SK-N-SH treated with all-trans-retinoic acid at 6 μM for 48 hours (cell line): ENCODE measurements around the gene PRXL2B.

Experiments used
- TOX ChIP-seq: fragments of 250-450 bp; sonication (Bioruptor Pico); IDR thresholded peaks from 2 replicates; pipeline ENCODE4 v1.8.0; 2021; ENCODE audit warnings: mild to moderate bottlenecking, moderate library complexity, borderline replicate concordance
- TF ChIP-seq, protein P1 (sequence below): fragments of 250-450 bp; sonication (Bioruptor Pico); IDR thresholded peaks from 2 replicates; pipeline ENCODE4 v1.8.0; 2020; ENCODE audit warnings: mild to moderate bottlenecking, moderate library complexity, borderline replicate concordance

DNA sequence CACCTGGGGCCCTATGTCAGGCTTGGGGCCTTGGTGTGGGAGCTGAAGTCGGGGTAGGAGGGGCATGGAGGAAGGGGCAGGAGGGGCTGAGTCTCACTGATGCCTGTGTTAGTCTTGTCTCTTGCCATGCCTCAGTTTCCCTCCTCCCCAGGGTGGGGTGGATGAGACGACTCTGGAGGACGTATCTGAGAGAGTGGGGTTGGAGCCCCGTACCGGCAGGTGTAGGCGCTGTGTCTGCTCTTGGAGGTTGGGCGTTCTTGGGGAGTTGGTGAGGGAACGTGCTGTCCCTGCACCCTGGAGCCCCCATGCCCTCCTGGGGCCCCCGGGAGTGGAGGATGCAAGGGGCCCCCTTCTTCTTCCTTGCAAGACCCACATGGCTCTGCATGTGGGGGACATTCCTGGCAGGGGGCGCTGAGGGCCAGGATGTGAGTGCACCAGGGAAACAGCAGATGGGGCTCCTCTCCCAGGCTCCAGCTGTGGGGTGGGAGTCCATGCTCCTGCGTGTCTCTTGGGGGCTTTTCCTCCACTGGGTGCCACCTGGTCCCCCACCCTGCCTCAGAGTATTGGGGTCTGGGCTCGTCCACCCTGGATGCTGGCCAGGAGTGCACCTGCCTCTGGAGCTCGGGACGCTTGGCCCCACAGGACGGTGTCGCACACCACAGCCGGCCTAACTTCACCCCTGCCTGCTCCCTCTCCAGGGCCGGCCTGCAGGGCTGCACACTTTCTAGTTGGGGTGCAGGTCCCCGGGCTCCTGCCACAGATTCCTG is 31.8 kb upstream of the PRXL2B start:
- TF ChIP-seq, protein P1, sequence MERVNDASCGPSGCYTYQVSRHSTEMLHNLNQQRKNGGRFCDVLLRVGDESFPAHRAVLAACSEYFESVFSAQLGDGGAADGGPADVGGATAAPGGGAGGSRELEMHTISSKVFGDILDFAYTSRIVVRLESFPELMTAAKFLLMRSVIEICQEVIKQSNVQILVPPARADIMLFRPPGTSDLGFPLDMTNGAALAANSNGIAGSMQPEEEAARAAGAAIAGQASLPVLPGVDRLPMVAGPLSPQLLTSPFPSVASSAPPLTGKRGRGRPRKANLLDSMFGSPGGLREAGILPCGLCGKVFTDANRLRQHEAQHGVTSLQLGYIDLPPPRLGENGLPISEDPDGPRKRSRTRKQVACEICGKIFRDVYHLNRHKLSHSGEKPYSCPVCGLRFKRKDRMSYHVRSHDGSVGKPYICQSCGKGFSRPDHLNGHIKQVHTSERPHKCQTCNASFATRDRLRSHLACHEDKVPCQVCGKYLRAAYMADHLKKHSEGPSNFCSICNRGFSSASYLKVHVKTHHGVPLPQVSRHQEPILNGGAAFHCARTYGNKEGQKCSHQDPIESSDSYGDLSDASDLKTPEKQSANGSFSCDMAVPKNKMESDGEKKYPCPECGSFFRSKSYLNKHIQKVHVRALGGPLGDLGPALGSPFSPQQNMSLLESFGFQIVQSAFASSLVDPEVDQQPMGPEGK (CRISPR knock-in tag): no peak
- no peak for TF ChIP-seq TOX (CRISPR knock-in tag)
